Pancreas (tissue), 10 donors: ENCODE results near the gene TEX48. TPM values are rescaled to one million over a fixed set of nuclear protein-coding genes. Genes with fewer than 3 reads are reported as not detected.

Source experiments
- ATAC-seq, 4 donors: fragments of 200-7000 bp; cut with Tn5 transposase; one replicate each; pipeline versions ENCODE4 v1.8.0 to v1.9.1; 2020; ENCODE audit warnings: mild to moderate bottlenecking in 4 of 4, moderate library complexity in 4 of 4
- DNase-seq, 6 donors: peaks; one replicate each; pipeline ENCODE4 v3.0.0-alpha.2; 2020
- FAIRE-seq: peaks from 2 replicates; lab custom pipeline; 2012; peaks lifted over from hg19 to GRCh38; lab: Jason Lieb, UNC
- H3K27ac ChIP-seq, 4 donors: fragments of 200-600 bp; sonication (generic); 1 replicate in 3 of 4; 2 replicates in 1 of 4; pipeline versions ENCODE4 v1.5.0 to v1.8.0; 2020
- H3K27me3 ChIP-seq, 4 donors: fragments of 200-600 bp; one replicate each; pipeline ENCODE4 v1.8.0; 2021
- H3K36me3 ChIP-seq, 3 donors: fragments of 200-600 bp; sonication (generic) in 1 of 3; one replicate each; pipeline versions ENCODE4 v1.5.0 to v1.8.0; 2020 to 2021
- H3K4me1 ChIP-seq, 3 donors: fragments of 200-600 bp; one replicate each; pipeline ENCODE4 v1.8.0; 2021
- H3K4me3 ChIP-seq, 4 donors: fragments of 200-600 bp; sonication (generic) in 2 of 4; one replicate each; pipeline versions ENCODE4 v1.5.0 to v1.8.0; 2020 to 2021
- H3K9me3 ChIP-seq, 4 donors: fragments of 200-600 bp; one replicate each; pipeline ENCODE4 v1.8.0; 2021
- CTCF ChIP-seq, 4 donors: fragments of 200-600 bp; sonication (generic) in 3 of 4; IDR thresholded peaks; one replicate each; pipeline versions ENCODE4 v1.5.0 to v1.8.0; 2021; ENCODE audit warnings: antibody characterized with exemption in 4 of 4
- WGBS, 2 donors: extraction: QIAGEN DNeasy Blood & Tissue Kit; methylation state at CpG; one replicate each; pipeline ENCODE4 v1.1.7; 2013; 5-methylcytosine and 5-hydroxymethylcytosine counted together
- intact Hi-C, 3 donors: fragments of 100-400 bp; cut with DNase I; formaldehyde crosslinking; loops; one replicate each; pipeline versions ENCODE4 v1.11.1 to v1.14.2; 2022
- polyA plus RNA-seq, 2 donors: library from polyadenylated mRNA; stranded (reverse); fragments of 200-250 nt; gene quantifications; one replicate each; pipeline ENCODE4 v1.2.3, GENCODE V29; 2013
- total RNA-seq, 6 donors: library from RNA; stranded (reverse); fragmentation: NEBNext Ultra II Directional in 4 of 6; extraction: Animal tissue kit (Norgen Biotek cat#: 25700) in 4 of 6; gene quantifications; one replicate each; pipeline versions ENCODE4 v1.2.1 to v1.2.4, GENCODE V29; 2021 to 2023
- donor health status: healthy with polysubstance abuse.
- donor health status: DM: no; HTN: no; CAD: no; lungs with moderate emphysema.
- donor health status: DM: no; HTN: no; CAD: no.
- donor health status: control.
- donor health status: control.
- donor health status: Bipolar disorder and iron deficiency.
- donor health status: DM: yes; HTN: yes; CAD: no.
- donor health status: DM: no; HTN: no; CAD: no.
- donor health status: DM: no; HTN: no; CAD: no.
- donor health status: DM: yes; HTN: yes; CAD: no.

The TEX48 gene
- total and polyA plus RNA-seq, 8 donors = not detected

- ATAC-seq = peak; percentile 73 to 99 (median 93)
- peak; percentile 63 to 80 (median 75) for TF ChIP-seq CTCF (IDR thresholded peaks at IDR 0.05)
- no peaks in the 10 kb centered on the region for H3K36me3 ChIP-seq
- no peaks in the 10 kb centered on the region for H3K27me3 ChIP-seq
- peak in 5 of 6 donors; percentile 51 to 80 (median 67) for DNase-seq
- H3K4me1 ChIP-seq = no peaks in the 10 kb centered on the region
- intact Hi-C loops = loop anchor here in 1 of 3 donors (10.0 kb wide), 1 partner anchor 219 kb away; no protein-coding TSS in a partner anchor
- 30 to 33% methylated on average over 6 of the region's 6 CpGs for whole genome bisulfite sequencing, 2 donors
- no peak overlapping the region for H3K4me3 ChIP-seq
- no peaks in the 10 kb centered on the region for H3K9me3 ChIP-seq
- H3K27ac ChIP-seq = no peak overlapping the region
- FAIRE-seq = no peak
These were observed 28.3 kb downstream of the TEX48 start for GRCh38 chr9:114653556-114654159.

- Histone ChIP-seq H3K4me1 (no peaks in the 10 kb centered on the region), H3K9me3 (no peaks in the 10 kb centered on the region), H3K27ac (no peak overlapping the region), H3K36me3 (no peaks in the 10 kb centered on the region), H3K4me3 (no peak overlapping the region), H3K27me3 (no peaks in the 10 kb centered on the region)
- 68 to 78% methylated on average over 2 of the region's 2 CpGs for WGBS, 2 donors
- DNase-seq = no peak
- TF ChIP-seq CTCF (IDR thresholded peaks at IDR 0.05) = no peak
- intact Hi-C loops = loop anchor here in 1 of 3 donors (10.0 kb wide), 1 partner anchor 218 kb away; no protein-coding TSS in a partner anchor
- FAIRE-seq = no peak
- ATAC-seq = peak in 2 of 4 donors; percentile 15 to 42
These were observed 29.0 kb downstream of the TEX48 start for GRCh38 chr9:114652776-114653555.

GRCh38 chr9:114643896-114644295 is 38.1 kb downstream of the TEX48 start:
- H3K4me1 ChIP-seq = no peaks in the 10 kb centered on the region
- no peak overlapping the region for H3K27ac ChIP-seq
- H3K27me3 ChIP-seq = no peaks in the 10 kb centered on the region
- intact Hi-C loops = loop anchor here in 1 of 3 donors (10.0 kb wide), 2 partner anchors 149 to 219 kb away; no protein-coding TSS in a partner anchor
- peaks cover 0 to 4% (median 0%) of the 10 kb centered on the region in 3 donors for H3K36me3 ChIP-seq
- no peak for ATAC-seq
- H3K4me3 ChIP-seq = no peak overlapping the region
- H3K9me3 ChIP-seq = no peaks in the 10 kb centered on the region
- DNase-seq = no peak
- WGBS, 2 donors = 91 to 92% methylated on average over 5 of the region's 5 CpGs
- no peak for TF ChIP-seq CTCF (IDR thresholded peaks at IDR 0.05)
- no peak for FAIRE-seq

GRCh38 chr9:114643001-114643400 is 39.0 kb downstream of the TEX48 start:
- H3K4me3 ChIP-seq = no peak overlapping the region
- FAIRE-seq (no peak), ATAC-seq (no peak), DNase-seq (no peak)
- intact Hi-C loops = loop anchor here in 1 of 3 donors (10.0 kb wide), 2 partner anchors 148 to 218 kb away; no protein-coding TSS in a partner anchor
- H3K27ac ChIP-seq = no peak overlapping the region
- H3K9me3 ChIP-seq = no peaks in the 10 kb centered on the region
- 86 to 88% methylated on average over 8 of the region's 8 CpGs for WGBS, 2 donors
- H3K27me3 ChIP-seq = no peaks in the 10 kb centered on the region
- H3K4me1 ChIP-seq = no peaks in the 10 kb centered on the region
- peaks cover 0 to 4% (median 0%) of the 10 kb centered on the region in 3 donors for H3K36me3 ChIP-seq
- no peak for TF ChIP-seq CTCF (IDR thresholded peaks at IDR 0.05)
